ENCODE data around the gene PLD5.
A peak's percentile ranks its signal among the peaks of the same experiment; 100 is the strongest.

The PLD5 gene

GRCh38 chr1:242534753-242535152 lies 10.3 kb upstream of the PLD5 start:
- in situ Hi-C loops (cut with MboI; ENCODE audit: low pct_unique_long_range_greater_than_20kb, low sequenced_read_pairs, unreplicated experiment): no loop called here
- DNase-seq (ENCODE audit: low spot score): no peak
- no peak for TF ChIP-seq CTCF (IDR thresholded peaks at IDR 0.05; ENCODE audit: extremely low read depth, insufficient read depth, missing control alignments)

- DNase-seq (ENCODE audit: low spot score): no peak
- in situ Hi-C loops (cut with MboI; ENCODE audit: low pct_unique_long_range_greater_than_20kb, low sequenced_read_pairs, unreplicated experiment): no loop called here
Observed at GRCh38 chr1:242530761-242531160, 6.3 kb upstream of the PLD5 start.

GRCh38 chr1:242525769-242526168 lies 1.3 kb upstream of the PLD5 start:
- in situ Hi-C loops (cut with MboI; ENCODE audit: low pct_unique_long_range_greater_than_20kb, low sequenced_read_pairs, unreplicated experiment): no loop called here
- TF ChIP-seq CTCF (IDR thresholded peaks at IDR 0.05; ENCODE audit: extremely low read depth, insufficient read depth, missing control alignments): no peak

More at GRCh38 chr1:242530761-242531160, 6.3 kb upstream of the PLD5 start:
- TF ChIP-seq CTCF (IDR thresholded peaks at IDR 0.05; ENCODE audit: extremely low read depth, insufficient read depth, missing control alignments): no peak

GRCh38 chr1:242525360-242525722 lies 844 bp upstream of the PLD5 start:
- in situ Hi-C loops (cut with MboI; ENCODE audit: low pct_unique_long_range_greater_than_20kb, low sequenced_read_pairs, unreplicated experiment): no loop called here
- no peak for TF ChIP-seq CTCF (IDR thresholded peaks at IDR 0.05; ENCODE audit: extremely low read depth, insufficient read depth, missing control alignments)
- DNase-seq (ENCODE audit: low spot score): no peak

More at GRCh38 chr1:242525769-242526168, 1.3 kb upstream of the PLD5 start:
- DNase-seq (ENCODE audit: low spot score): no peak

GRCh38 chr1:242523719-242524570 lies 552 bp downstream of the PLD5 start:
- in situ Hi-C loops (cut with MboI; ENCODE audit: low pct_unique_long_range_greater_than_20kb, low sequenced_read_pairs, unreplicated experiment): no loop called here
- peak; percentile 67 for DNase-seq (ENCODE audit: low spot score)

GRCh38 chr1:242522996-242523718 lies 1.3 kb downstream of the PLD5 start:
- no peak for DNase-seq (ENCODE audit: low spot score)
- TF ChIP-seq CTCF (IDR thresholded peaks at IDR 0.05; ENCODE audit: extremely low read depth, insufficient read depth, missing control alignments): no peak
- in situ Hi-C loops (cut with MboI; ENCODE audit: low pct_unique_long_range_greater_than_20kb, low sequenced_read_pairs, unreplicated experiment): no loop called here

More at GRCh38 chr1:242523719-242524570, 552 bp downstream of the PLD5 start:
- TF ChIP-seq CTCF (IDR thresholded peaks at IDR 0.05; ENCODE audit: extremely low read depth, insufficient read depth, missing control alignments): no peak

All from GM13977 (cell line).